ENCODE data around the gene RP2. TPM values are rescaled to one million over a fixed set of nuclear protein-coding genes. Genes with fewer than 3 reads are reported as not detected.

Gene RP2
- total RNA-seq, 1 experiment from 2014 or later: 5.1 TPM

GRCh38 chrX:46903458-46904242, 66.8 kb downstream of the RP2 start:
- H3K36me3 Mint-ChIP-seq (ENCODE audit: insufficient read depth in 1 of 3, low read depth in 3 of 3): no peaks in the 10 kb centered on the region; a peak in 2 of 7 replicates
- Histone ChIP-seq H4K91ac (ENCODE audit: insufficient read length, low read depth, low read length) (no peak overlapping the region), H3K9me3 (ENCODE audit: control insufficient read depth, low read depth, low read length) (peaks cover 11% of the 10 kb centered on the region), H3K4ac (ENCODE audit: low read depth, low read length) (no peak overlapping the region), H3K4me1 (ENCODE audit: insufficient read depth, low read length) (no peaks in the 10 kb centered on the region), H3K27me3 (ENCODE audit: insufficient read depth, low read length) (no peaks in the 10 kb centered on the region), H3T11ph (ENCODE audit: low read length) (no peak overlapping the region), H2AK5ac (ENCODE audit: insufficient read length, low read length) (no peak overlapping the region), H2BK15ac (ENCODE audit: low read depth, low read length) (no peak overlapping the region), H4K8ac (replicated peaks; ENCODE audit: insufficient read length, low read depth, low read length) (no peak overlapping the region), H4K5ac (ENCODE audit: insufficient read length, low read depth, low read length) (no peak overlapping the region), H3K23ac (ENCODE audit: insufficient read length, low read depth, low read length) (no peak overlapping the region), H3K18ac (ENCODE audit: insufficient read length, low read depth, low read length) (no peak overlapping the region), H2AFZ (ENCODE audit: low read length) (no peak overlapping the region), H2BK5ac (ENCODE audit: insufficient read length, low read length) (no peak overlapping the region), H3K79me1 (ENCODE audit: insufficient read depth, low read depth, low read length, poor library complexity, severe bottlenecking) (no peaks in the 10 kb centered on the region), H3K27ac (ENCODE audit: insufficient read length, low read depth, low read length) (no peak overlapping the region), H3K56ac (ENCODE audit: insufficient read length, low read depth, low read length) (no peak overlapping the region), H4K20me1 (ENCODE audit: control insufficient read depth, insufficient read depth, insufficient read length) (no peaks in the 10 kb centered on the region), H3K9ac (ENCODE audit: extremely low read depth, insufficient read length, low read length) (no peak overlapping the region), H3K79me2 (ENCODE audit: insufficient read depth, low read length) (no peaks in the 10 kb centered on the region), H3K14ac (ENCODE audit: insufficient read depth, low read length) (no peak overlapping the region), H2BK20ac (ENCODE audit: low read depth, low read length, poor library complexity, severe bottlenecking) (no peak overlapping the region), H3K23me2 (ENCODE audit: insufficient read length, low read depth, low read length, poor library complexity, severe bottlenecking) (no peaks in the 10 kb centered on the region), H3K4me2 (ENCODE audit: insufficient read depth, insufficient read length, low read length) (peak overlapping the region; percentile 59), H2BK120ac (ENCODE audit: low read depth, low read length, poor library complexity, severe bottlenecking) (no peak overlapping the region), H2BK12ac (ENCODE audit: insufficient read length, low read depth, low read length) (no peak overlapping the region)
- WGBS (ENCODE audit: extremely low coverage, insufficient read length, low lambda C conversion rate): no CpG with 5 or more reads among the region's 14 CpGs
- peaks cover 50 to 60% of the 10 kb centered on the region in 2 experiments for H3K9me3 Mint-ChIP-seq
- no peak overlapping the region; a peak in 1 of 7 replicates for H3K27ac Mint-ChIP-seq
- TF ChIP-seq, protein P1, sequence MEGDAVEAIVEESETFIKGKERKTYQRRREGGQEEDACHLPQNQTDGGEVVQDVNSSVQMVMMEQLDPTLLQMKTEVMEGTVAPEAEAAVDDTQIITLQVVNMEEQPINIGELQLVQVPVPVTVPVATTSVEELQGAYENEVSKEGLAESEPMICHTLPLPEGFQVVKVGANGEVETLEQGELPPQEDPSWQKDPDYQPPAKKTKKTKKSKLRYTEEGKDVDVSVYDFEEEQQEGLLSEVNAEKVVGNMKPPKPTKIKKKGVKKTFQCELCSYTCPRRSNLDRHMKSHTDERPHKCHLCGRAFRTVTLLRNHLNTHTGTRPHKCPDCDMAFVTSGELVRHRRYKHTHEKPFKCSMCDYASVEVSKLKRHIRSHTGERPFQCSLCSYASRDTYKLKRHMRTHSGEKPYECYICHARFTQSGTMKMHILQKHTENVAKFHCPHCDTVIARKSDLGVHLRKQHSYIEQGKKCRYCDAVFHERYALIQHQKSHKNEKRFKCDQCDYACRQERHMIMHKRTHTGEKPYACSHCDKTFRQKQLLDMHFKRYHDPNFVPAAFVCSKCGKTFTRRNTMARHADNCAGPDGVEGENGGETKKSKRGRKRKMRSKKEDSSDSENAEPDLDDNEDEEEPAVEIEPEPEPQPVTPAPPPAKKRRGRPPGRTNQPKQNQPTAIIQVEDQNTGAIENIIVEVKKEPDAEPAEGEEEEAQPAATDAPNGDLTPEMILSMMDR (conservative IDR thresholded peaks at IDR 0.05): peak; percentile 66
- peaks cover 2% of the 10 kb centered on the region in 2 experiments; a peak in 3 of 4 replicates for H3K4me1 Mint-ChIP-seq
- peak; percentile 86 for DNase-seq
- no peaks in the 10 kb centered on the region for H3K27me3 Mint-ChIP-seq (ENCODE audit: low read depth)
- peak overlapping the region; percentile 53 to 74 for H3K4me3 Mint-ChIP-seq

All from H9 (cell line).